ENCODE results near the gene LGALSL. TPM values are rescaled to one million over a fixed set of nuclear protein-coding genes. Genes with fewer than 3 reads are reported as not detected.

The LGALSL gene
- polyA plus RNA-seq, 1 donor (not counting 4 experiments of a cell fraction or from before 2014, with no cell fraction given): 55.4 TPM

DNA sequence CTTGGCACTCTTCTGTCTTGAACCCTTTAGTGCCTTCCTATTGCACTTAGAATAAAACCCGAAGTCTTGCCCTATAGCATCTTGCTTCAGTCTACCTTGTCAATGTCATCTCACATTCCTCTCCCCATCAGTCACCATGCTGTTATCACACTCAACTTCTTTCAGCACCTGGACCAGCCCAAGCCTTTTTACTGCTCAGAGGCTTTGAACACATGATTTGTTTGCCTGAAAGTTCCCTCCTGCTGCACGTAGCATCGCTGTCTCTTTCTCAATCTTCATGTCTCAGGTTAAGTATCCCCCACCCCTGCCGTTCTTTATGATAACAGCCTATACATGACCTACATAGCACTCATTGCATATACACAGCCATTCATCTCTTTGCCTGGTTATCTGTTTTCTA is 41.3 kb upstream of the LGALSL start:
- H3K79me2 ChIP-seq (ENCODE audit: control insufficient read depth, insufficient read depth, low read length): no peaks in the 10 kb centered on the region
- FAIRE-seq (no peak), DNase-seq (ENCODE audit: low read depth, low spot score) (no peak)
- TF ChIP-seq, protein P1, sequence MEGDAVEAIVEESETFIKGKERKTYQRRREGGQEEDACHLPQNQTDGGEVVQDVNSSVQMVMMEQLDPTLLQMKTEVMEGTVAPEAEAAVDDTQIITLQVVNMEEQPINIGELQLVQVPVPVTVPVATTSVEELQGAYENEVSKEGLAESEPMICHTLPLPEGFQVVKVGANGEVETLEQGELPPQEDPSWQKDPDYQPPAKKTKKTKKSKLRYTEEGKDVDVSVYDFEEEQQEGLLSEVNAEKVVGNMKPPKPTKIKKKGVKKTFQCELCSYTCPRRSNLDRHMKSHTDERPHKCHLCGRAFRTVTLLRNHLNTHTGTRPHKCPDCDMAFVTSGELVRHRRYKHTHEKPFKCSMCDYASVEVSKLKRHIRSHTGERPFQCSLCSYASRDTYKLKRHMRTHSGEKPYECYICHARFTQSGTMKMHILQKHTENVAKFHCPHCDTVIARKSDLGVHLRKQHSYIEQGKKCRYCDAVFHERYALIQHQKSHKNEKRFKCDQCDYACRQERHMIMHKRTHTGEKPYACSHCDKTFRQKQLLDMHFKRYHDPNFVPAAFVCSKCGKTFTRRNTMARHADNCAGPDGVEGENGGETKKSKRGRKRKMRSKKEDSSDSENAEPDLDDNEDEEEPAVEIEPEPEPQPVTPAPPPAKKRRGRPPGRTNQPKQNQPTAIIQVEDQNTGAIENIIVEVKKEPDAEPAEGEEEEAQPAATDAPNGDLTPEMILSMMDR (optimal IDR thresholded peaks at IDR 0.05 in 1 of 3, IDR thresholded peaks at IDR 0.05 in 1 of 3, conservative IDR thresholded peaks at IDR 0.05 in 1 of 3; ENCODE audit: extremely low read depth in 1 of 3, insufficient read depth in 2 of 3, low read length in 3 of 3): no peak
- TF ChIP-seq EZH2 (IDR thresholded peaks at IDR 0.05; ENCODE audit: low read length): no peak
- H3K9ac ChIP-seq (ENCODE audit: control insufficient read depth, extremely low read depth, insufficient read depth, low read length): no peak overlapping the region
- no peaks in the 10 kb centered on the region for H3K27me3 ChIP-seq (ENCODE audit: control insufficient read depth, extremely low read depth, insufficient read depth, low read length)
- no peaks in the 10 kb centered on the region for H3K9me1 ChIP-seq (ENCODE audit: control insufficient read depth, extremely low read depth, insufficient read depth, low read length)
- H3K9me3 ChIP-seq (ENCODE audit: control insufficient read depth, low read depth, low read length): no peaks in the 10 kb centered on the region
- no peak overlapping the region for H3K4me2 ChIP-seq (ENCODE audit: control insufficient read depth, extremely low read depth, insufficient read depth, low read depth, low read length)
- dilution Hi-C loops (cut with MboI; ENCODE audit: extremely low pct_ligation_motif_present, low sequenced_read_pairs): no loop called here
- no peak overlapping the region for H3K27ac ChIP-seq (ENCODE audit: control insufficient read depth, insufficient read depth, low read length)
- no peaks in the 10 kb centered on the region for H3K4me1 ChIP-seq (ENCODE audit: control insufficient read depth, extremely low read depth, insufficient read depth, low read length)
- no peak overlapping the region for H2AFZ ChIP-seq (ENCODE audit: control insufficient read depth, low read length)
- no peaks in the 10 kb centered on the region for H3K36me3 ChIP-seq (ENCODE audit: control insufficient read depth in 2 of 2, extremely low read depth in 1 of 2, insufficient read depth in 2 of 2, low read length in 2 of 2)
- H4K20me1 ChIP-seq (ENCODE audit: control insufficient read depth, extremely low read depth, insufficient read depth, low read length): no peaks in the 10 kb centered on the region
- H3K4me3 ChIP-seq (ENCODE audit: control insufficient read depth in 2 of 3, extremely low read depth in 1 of 3, insufficient read depth in 2 of 3, low read depth in 1 of 3, low read length in 3 of 3): no peak overlapping the region

GRCh38 chr2:64414736-64415435 is 39.1 kb upstream of the LGALSL start:
- H3K36me3 ChIP-seq (ENCODE audit: control insufficient read depth in 2 of 2, extremely low read depth in 1 of 2, insufficient read depth in 2 of 2, low read length in 2 of 2): no peaks in the 10 kb centered on the region
- H3K9me3 ChIP-seq (ENCODE audit: control insufficient read depth, low read depth, low read length): no peaks in the 10 kb centered on the region
- no peak overlapping the region for H3K27ac ChIP-seq (ENCODE audit: control insufficient read depth, insufficient read depth, low read length)
- no peaks in the 10 kb centered on the region for H3K27me3 ChIP-seq (ENCODE audit: control insufficient read depth, extremely low read depth, insufficient read depth, low read length)
- DNase-seq (ENCODE audit: low read depth, low spot score) (no peak), FAIRE-seq (no peak)
- H3K4me1 ChIP-seq (ENCODE audit: control insufficient read depth, extremely low read depth, insufficient read depth, low read length): no peaks in the 10 kb centered on the region
- TF ChIP-seq, protein P1 (optimal IDR thresholded peaks at IDR 0.05 in 1 of 3, IDR thresholded peaks at IDR 0.05 in 1 of 3, conservative IDR thresholded peaks at IDR 0.05 in 1 of 3; ENCODE audit: extremely low read depth in 1 of 3, insufficient read depth in 2 of 3, low read length in 3 of 3): no peak
- TF ChIP-seq EZH2 (IDR thresholded peaks at IDR 0.05; ENCODE audit: low read length): no peak
- H3K79me2 ChIP-seq (ENCODE audit: control insufficient read depth, insufficient read depth, low read length): no peaks in the 10 kb centered on the region
- H3K9me1 ChIP-seq (ENCODE audit: control insufficient read depth, extremely low read depth, insufficient read depth, low read length): no peaks in the 10 kb centered on the region
- no peak overlapping the region for H3K9ac ChIP-seq (ENCODE audit: control insufficient read depth, extremely low read depth, insufficient read depth, low read length)
- no peaks in the 10 kb centered on the region for H4K20me1 ChIP-seq (ENCODE audit: control insufficient read depth, extremely low read depth, insufficient read depth, low read length)
- dilution Hi-C loops (cut with MboI; ENCODE audit: extremely low pct_ligation_motif_present, low sequenced_read_pairs): no loop called here
- no peak overlapping the region for H3K4me3 ChIP-seq (ENCODE audit: control insufficient read depth in 2 of 3, extremely low read depth in 1 of 3, insufficient read depth in 2 of 3, low read depth in 1 of 3, low read length in 3 of 3)
- H3K4me2 ChIP-seq (ENCODE audit: control insufficient read depth, extremely low read depth, insufficient read depth, low read depth, low read length): no peak overlapping the region
- H2AFZ ChIP-seq (ENCODE audit: control insufficient read depth, low read length): no peak overlapping the region
